HG03139 (cell line): Measurements from ENCODE around the gene ORC2.

Source experiments
- ATAC-seq: cut with Tn5 transposase; IDR thresholded peaks from one replicate; pipeline ENCODE4 v1.9.1; 2021; ENCODE audit not compliant: unreplicated experiment

ORC2 gene

GRCh38 chr2:200862532-200863000 is 100.9 kb downstream of the ORC2 start:
- no peak for ATAC-seq

DNA sequence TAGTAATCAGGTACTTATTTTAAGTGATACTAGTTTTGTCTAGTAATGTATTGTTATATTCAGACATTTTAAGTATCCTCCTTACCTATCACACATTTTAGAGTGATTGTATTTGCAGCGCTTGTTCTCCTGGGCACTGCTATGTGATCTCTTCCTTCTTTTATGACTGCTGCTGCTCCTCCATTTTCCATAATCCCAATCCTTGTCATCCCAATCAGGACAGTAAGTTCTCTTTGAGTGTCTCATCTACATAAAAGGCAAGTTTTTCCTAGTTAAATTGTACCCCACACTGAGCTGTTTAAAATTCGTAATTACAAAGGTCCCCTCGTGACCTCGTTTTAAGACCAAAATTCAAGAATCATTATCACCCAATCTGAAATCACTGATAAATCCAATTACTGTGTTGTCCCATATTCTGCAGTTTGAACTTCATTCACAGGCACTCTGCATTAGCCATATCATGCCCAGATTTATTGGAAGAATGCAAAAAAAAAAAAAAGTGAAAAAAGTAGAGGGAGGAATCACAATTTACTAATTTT is 101.8 kb downstream of the ORC2 start:
- ATAC-seq, result no peak

DNA sequence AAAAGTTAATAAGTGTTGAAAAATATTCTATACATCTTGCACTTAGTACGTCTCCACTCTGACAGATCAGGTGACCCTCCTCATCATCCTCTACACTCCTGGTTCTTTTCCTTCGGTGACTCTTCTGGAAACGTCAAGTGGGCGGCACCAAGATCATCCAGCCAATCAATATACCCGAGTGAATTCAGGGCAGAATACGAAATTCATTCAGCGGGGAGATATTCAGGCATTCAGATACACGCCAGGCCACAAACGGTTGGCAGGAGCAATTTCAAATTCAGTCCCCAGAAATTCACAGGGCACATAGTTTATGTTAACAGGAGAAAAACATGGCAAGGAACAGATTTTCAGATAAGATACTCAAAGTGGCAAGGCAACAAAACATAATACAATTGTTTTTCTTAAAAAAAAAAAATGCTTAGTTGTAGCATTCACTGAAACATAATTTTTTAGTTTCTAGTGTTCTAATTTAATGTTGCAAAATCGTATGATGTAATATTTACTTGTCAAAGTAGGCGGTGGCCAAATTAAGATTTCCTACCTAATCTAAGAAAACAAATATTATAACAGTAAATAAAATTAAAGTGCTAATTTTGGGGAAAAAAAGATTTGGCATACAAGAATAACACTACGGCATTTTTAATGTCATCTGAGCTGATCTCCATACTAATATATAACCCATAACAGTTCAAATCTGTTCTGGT is 103.2 kb downstream of the ORC2 start:
- ATAC-seq, result no peak
